ENCODE measurements around the gene CSAG3.
"Not testable (repeated sequence)": the region's sequence is repeated elsewhere in the genome, so short reads cannot be mapped to it uniquely, and the experiment has no call there.

CSAG3 gene
- 0 reads per million in 2 donors for total RNA-seq

DNA sequence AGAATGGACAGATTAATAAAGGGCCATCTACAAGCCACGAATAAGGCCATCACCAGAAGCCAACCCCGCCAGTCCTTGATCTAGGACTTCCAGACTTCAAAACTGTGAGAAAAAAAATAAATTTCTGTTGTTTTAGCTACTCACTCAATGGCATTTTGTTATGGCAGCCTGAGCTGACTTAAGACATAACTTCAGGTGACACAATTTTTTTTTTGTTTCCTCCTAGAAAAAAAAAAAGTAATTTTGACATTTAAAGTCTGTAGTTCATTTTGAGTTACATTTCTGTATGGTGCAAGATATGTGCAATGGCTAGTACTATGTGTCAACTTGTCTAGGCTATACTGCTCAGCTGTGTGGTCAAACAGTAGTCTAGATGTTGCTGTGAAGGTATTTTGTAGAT, at the start of gene CSAG3:
Gene CSAG3, plus strand, starts transcription at position 301 of the 400 bp plus-strand sequence.
- DNase-seq: not testable (repeated sequence)

DNA sequence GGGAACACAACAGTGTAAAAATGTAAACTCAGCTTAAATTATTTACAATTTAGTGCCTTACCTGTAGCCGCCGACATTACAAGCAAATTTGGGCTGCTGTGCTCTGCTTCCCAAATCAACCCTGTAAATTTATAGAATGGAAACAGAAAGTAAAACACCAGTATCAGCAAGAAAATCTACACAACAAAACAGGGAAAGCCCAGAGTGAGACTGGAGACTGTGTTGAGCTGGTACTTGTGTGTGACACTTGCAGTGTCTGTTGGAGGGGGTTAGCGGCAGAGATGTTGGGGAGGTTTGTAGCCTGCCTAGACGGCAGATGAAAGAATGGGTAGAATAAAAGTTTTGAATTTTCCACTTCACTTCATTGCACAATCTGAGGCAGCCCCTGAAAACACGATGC, 45.8 kb upstream of the CSAG3 start:
- DNase-seq: not testable (repeated sequence)

DNA sequence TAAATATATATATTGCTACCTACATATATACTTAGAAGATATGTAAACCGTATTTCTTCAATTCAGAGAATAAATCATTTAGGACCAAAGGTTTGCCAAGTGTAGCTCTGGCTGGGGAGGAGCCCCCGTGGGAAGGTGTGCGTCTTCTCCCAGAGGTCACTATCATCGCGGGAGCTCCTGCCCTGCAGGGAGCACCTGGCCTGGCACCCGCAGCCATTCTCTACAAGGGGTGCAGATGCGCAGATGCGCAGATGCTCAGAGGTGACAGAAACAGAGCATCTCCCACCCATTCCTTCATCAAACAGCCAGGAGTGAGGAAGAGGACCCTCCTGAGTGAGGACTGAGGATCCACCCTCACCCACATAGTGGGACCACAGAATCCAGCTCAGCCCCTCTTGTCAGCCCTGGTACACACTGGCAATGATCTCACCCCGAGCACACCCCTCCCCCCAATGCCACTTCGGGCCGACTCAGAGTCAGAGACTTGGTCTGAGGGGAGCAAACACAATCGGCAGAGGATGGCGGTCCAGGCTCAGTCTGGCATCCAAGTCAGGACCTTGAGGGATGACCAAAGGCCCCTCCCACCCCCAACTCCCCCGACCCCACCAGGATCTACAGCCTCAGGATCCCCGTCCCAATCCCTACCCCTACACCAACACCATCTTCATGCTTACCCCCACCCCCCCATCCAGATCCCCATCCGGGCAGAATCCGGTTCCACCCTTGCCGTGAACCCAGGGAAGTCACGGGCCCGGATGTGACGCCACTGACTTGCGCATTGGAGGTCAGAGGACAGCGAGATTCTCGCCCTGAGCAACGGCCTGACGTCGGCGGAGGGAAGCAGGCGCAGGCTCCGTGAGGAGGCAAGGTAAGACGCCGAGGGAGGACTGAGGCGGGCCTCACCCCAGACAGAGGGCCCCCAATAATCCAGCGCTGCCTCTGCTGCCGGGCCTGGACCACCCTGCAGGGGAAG, 44.9 kb upstream of the CSAG3 start, which contains the start of gene MAGEA2B:
Gene MAGEA2B, plus strand, starts transcription at position 814 of the 973 bp plus-strand sequence. CDS start 2,479 bp downstream, outside the sequence.
- DNase-seq: not testable (repeated sequence)

DNA sequence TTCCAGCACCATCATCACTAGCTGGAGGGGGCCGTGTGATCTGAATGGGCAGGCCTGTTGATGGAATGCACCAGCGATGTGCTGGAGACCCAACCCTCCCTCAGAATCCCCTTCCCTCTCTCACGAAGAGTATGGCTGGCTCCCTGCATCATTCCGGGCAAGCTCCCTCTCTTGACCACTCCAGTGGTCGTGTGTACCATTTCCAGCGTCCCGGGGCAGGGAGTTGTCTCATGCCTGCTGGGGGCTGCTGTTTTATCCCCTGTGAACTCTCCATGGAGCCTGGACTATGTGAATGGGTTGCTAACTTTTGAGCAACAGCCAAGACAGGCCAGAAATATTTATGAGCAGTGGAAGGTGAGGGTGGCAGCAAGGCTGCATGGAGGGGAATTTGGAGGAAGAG, 33.6 kb upstream of the CSAG3 start:
- DNase-seq: no peak

DNA sequence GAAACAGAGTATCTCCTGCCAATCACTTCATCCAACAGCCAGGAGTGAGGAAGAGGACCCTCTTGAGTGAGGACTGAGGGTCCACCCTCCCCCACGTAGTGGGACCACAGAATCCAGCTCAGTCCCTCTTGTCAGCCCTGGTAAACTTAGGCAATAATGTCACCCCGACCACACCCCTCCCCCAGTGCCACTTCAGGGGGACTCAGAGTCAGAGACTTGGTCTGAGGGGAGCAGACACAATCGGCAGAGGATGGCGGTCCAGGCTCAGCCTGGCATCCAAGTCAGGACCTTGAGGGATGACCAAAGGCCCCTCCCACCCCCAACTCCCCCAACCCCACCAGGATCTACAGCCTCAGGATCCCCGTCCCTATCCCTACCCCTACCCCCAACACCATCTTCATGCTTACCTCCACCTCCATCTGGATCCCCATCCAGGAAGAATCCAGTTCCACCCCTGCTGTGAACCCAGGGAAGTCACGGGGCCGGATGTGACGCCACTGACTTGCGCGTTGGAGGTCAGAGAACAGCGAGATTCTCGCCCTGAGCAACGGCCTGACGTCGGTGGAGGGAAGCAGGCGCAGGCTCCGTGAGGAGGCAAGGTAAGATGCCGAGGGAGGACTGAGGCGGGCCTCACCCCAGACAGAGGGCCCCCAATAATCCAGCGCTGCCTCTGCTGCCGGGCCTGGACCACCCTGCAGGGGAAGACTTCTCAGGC, 25.6 kb upstream of the CSAG3 start, which contains the start of the genes CSAG1 and MAGEA12:
Gene CSAG1, minus strand, starts transcription at position 461 of the 715 bp plus-strand sequence. CDS start 1,261 bp downstream, outside the sequence.
Gene MAGEA12, plus strand, starts transcription at position 497 of the 715 bp plus-strand sequence. CDS start 2,405 bp downstream, outside the sequence.
- no peak for DNase-seq

DNA sequence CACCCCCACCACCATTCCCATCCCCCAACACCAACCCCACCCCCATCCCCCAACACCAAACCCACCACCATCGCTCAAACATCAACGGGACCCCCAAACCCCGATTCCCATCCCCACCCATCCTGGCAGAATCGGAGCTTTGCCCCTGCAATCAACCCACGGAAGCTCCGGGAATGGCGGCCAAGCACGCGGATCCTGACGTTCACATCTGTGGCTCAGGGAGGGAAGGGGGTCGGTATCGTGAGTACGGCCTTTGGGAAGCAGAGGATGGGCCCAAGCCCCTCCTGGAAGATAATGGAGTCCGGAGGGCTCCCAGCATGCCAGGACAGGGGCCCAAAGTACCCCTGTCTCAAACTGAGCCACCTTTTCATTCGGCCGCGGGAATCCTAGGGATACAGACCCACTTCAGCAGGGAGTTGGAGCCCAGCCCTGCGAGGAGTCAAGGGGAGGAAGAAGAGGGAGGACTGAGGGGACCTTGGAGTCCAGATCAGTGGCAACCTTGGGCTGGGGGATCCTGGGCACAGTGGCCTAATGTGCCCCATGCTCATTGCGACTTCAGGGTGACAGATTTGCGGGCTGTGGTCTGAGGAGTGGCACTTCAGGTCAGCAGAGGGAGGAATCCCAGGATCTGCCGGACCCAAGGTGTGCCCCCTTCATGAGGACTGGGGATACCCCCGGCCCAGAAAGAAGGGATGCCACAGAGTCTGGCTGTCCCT, 24.7 kb upstream of the CSAG3 start:
- DNase-seq: not testable (repeated sequence)

DNA sequence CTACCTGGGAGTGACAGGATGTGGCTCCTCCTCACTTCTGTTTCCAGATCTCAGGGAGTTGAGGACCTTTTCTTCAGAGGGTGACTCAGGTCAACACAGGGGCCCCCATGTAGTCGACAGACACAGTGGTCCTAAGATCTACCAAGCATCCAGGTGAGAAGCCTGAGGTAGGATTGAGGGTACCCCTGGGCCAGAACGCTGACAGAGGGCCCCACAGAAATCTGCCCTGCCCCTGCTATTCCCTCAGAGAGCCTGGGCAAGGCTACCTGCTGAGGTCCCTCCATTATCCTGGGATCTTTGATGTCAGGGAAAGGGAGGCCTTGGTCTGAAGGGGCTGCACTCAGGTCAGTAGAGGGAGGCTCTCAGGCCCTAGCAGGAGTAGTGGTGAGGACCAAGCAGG, 23.9 kb upstream of the CSAG3 start:
- no peak for DNase-seq

DNA sequence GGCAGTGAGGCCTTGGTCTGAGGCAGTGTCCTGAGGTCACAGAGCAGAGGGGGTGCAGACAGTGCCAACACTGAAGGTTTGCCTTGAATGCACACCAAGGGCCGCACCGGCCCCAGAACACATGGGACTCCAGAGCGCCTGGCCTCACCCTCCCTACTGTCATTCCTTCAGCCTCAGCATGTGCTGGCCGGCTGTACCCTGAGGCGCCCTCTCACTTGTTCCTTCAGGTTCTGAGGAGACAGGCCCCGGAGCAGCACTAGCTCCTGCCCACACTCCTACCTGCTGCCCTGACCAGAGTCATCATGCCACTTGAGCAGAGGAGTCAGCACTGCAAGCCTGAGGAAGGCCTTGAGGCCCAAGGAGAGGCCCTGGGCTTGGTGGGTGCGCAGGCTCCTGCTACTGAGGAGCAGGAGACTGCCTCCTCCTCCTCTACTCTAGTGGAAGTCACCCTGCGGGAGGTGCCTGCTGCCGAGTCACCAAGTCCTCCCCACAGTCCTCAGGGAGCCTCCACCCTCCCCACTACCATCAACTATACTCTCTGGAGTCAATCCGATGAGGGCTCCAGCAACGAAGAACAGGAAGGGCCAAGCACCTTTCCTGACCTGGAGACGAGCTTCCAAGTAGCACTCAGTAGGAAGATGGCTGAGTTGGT, 23.0 kb upstream of the CSAG3 start:
- DNase-seq: no peak

DNA sequence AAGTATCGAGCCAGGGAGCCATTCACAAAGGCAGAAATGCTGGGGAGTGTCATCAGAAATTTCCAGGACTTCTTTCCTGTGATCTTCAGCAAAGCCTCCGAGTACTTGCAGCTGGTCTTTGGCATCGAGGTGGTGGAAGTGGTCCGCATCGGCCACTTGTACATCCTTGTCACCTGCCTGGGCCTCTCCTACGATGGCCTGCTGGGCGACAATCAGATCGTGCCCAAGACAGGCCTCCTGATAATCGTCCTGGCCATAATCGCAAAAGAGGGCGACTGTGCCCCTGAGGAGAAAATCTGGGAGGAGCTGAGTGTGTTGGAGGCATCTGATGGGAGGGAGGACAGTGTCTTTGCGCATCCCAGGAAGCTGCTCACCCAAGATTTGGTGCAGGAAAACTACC, 22.5 kb upstream of the CSAG3 start:
- DNase-seq: not testable (repeated sequence)

DNA sequence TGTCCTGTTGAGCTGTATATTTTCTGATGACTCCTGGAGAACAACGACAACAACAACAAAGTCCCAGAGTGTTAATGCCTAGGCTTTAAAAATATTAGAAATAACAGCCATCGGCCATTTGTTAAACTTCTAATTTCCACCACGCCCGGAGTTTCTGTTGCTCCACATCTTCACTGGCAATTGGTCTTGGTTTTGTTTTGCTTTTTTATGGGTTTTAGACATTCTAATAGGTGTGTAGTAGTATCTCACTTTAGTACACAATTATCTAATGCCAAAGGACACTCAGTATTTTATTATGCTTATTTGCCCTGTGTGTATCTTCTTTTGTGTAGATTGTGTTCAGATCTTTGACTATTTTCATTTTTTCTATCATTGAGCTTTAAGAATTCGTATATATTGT, 20.5 kb upstream of the CSAG3 start:
- no peak for DNase-seq

DNA sequence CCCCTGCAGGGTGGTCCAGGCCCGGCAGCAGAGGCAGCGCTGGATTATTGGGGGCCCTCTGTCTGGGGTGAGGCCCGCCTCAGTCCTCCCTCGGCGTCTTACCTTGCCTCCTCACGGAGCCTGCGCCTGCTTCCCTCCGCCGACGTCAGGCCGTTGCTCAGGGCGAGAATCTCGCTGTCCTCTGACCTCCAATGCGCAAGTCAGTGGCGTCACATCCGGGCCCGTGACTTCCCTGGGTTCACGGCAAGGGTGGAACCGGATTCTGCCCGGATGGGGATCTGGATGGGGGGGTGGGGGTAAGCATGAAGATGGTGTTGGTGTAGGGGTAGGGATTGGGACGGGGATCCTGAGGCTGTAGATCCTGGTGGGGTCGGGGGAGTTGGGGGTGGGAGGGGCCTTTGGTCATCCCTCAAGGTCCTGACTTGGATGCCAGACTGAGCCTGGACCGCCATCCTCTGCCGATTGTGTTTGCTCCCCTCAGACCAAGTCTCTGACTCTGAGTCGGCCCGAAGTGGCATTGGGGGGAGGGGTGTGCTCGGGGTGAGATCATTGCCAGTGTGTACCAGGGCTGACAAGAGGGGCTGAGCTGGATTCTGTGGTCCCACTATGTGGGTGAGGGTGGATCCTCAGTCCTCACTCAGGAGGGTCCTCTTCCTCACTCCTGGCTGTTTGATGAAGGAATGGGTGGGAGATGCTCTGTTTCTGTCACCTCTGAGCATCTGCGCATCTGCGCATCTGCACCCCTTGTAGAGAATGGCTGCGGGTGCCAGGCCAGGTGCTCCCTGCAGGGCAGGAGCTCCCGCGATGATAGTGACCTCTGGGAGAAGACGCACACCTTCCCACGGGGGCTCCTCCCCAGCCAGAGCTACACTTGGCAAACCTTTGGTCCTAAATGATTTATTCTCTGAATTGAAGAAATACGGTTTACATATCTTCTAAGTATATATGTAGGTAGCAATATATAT, 5.0 kb upstream of the CSAG3 start, which contains the start of gene MAGEA2:
Gene MAGEA2, minus strand, starts transcription at position 157 of the 965 bp plus-strand sequence. CDS start 2,479 bp downstream, outside the sequence.
- DNase-seq: not testable (repeated sequence)

DNA sequence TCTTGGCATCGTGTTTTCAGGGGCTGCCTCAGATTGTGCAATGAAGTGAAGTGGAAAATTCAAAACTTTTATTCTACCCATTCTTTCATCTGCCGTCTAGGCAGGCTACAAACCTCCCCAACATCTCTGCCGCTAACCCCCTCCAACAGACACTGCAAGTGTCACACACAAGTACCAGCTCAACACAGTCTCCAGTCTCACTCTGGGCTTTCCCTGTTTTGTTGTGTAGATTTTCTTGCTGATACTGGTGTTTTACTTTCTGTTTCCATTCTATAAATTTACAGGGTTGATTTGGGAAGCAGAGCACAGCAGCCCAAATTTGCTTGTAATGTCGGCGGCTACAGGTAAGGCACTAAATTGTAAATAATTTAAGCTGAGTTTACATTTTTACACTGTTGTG, 4.1 kb upstream of the CSAG3 start:
- DNase-seq: not testable (repeated sequence)

DNA sequence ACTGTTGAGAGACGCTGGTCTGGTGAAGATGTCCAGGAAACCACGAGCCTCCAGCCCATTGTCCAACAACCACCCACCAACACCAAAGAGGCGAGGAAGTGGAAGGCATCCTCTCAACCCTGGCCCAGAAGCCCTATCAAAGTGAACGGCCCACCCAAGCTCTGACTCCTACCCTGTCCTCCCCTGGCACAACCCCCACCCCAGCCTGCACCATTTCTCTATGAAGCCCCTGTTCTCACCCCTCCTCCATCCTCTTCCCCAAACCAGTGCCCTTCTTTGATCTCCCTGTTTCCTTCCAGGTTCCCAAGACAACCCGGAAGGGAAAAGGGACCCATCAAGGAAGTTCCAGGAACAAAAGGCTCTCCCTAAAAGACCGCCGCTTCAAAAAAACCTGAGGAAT, 526 bp downstream of the CSAG3 start:
- DNase-seq: not testable (repeated sequence)

DNA sequence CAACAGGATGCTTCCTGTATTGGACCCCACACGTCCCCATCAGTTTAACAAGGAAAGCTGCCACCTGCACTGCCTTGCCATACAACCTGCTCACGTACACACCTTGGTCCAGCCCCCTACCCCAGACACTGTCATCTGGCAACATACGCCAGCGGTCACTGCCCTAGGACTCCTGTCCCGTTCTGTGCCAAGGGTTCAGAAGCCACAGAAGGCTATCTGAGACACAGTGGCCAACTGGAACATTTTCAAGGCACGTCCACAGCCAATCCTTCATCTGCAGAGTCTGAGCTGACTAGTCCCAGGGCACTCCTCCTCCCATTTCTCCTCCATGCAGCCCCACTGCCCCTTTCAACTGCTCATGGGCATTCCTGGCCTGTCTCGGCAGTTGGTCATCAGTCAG, 2.6 kb downstream of the CSAG3 start:
- DNase-seq: not testable (repeated sequence)

DNA sequence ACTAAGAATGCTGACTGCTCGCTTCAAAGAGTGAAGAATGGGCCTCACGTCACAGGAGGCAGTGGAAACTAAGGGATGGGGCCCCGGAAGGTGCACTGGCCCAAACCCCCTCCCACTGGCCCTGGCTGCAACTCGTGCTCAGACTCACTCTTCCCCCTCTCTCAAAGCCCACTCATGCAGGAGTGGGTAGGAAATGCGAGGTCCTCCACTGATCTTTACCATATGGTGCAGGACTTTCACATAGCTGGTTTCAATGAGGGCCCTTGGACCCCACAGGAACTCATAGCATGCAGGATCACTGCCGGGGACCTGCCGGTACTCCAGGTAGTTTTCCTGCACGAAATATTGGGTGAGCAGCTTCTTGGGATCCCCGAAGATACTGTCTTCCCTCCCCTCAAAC, 7.5 kb downstream of the CSAG3 start:
- DNase-seq: not testable (repeated sequence)

DNA sequence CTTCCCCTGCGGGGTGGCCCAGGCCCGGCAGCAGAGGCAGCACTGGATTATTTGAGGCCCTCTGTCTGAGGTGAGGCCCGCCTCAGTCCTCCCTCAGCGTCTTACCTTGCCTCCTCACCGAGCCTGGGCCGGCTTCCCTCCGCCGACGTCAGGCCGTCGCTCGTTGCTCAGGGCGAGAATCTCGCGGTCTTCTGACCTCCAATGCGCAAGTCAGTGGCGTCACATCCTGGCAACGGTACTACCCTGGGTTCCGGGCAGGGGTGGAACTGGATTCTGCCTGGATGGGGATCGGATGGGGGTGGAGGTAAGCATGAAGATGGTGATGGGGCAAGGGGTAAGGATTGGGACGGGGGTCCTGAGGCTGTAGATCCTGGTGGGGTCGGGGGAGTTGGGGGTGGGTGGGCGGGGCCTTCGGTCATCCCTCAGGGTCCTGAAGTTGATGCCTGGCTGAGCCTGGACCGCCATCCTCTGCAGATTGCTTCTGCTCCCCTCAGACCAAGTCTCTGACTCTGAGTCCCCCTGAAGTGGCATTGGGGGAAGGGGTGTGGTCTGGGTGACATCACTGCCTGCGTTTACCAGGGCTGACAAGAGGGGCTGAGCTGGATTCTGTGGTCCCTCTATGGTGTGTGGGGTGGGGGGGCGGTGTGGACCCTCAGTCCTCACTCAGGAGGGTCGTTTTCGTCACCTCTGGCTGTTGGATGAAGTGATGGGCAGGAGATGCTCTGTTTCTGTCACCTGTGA, 10.7 kb downstream of the CSAG3 start, which contains the start of gene MAGEA6:
Gene MAGEA6, minus strand, starts transcription at position 141 of the 741 bp plus-strand sequence. CDS start 2,039 bp downstream, outside the sequence.
- not testable (repeated sequence) for DNase-seq

DNA sequence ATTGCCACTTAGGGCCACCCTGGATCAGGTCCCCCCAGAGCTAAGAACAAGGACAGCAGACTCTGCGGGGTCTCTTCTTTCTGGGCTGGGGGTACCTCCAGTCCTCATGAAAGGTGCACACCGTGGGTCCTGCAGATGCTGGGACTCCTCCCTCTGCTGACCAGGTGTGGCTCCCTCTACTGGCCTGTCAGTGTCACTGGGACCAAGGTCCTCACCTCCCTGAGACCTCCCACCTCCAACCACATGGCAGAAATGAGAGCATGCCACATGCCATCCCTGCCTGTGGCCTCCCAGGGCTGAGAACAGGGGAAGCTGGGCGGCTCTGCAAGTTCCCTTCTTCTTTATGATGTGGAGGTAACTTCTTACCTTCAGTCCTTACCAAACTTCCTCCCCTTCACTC, 28.0 kb downstream of the CSAG3 start:
- DNase-seq: not testable (repeated sequence)

DNA sequence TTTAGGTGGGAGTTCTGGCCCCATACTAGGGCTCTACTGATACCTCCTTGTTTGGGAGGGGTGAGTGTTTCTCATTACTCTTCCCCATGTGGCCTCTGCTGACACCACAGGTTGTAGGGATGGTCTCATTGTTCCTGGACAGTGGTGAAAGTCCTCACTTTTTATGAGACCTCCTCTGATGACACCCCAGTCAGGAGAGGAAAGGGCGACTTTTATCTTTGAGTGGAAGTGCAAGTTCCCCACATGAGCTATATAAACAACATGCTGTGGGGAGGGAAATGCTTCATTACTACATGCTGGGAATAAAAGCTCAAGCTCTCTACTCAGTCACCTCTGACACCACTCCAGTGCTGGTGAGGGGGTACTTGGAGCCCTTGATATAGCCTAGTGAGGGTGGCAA, 39.9 kb downstream of the CSAG3 start:
- no peak for DNase-seq

DNA sequence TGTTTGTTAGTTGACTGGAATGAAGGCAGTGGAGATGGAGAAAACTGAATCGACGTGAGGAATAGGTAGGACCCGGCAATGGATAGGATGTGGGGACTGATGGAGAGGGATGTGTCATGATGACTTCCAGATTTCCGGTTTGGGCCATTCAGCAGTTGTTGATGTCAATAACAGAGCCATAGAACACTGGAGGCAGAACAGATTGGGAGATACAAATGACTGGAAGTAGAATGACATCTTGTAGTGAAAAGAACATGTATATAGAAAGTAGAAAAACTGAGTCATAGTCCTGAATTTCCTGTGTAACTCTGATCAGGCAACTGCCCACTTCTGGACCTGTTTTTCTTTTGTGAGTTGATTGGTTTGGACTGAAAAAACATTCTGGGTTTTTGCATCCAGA, 47.0 kb downstream of the CSAG3 start:
- DNase-seq: no peak
